ENCODE measurements around the gene LKAAEAR1.

The LKAAEAR1 gene

DNA sequence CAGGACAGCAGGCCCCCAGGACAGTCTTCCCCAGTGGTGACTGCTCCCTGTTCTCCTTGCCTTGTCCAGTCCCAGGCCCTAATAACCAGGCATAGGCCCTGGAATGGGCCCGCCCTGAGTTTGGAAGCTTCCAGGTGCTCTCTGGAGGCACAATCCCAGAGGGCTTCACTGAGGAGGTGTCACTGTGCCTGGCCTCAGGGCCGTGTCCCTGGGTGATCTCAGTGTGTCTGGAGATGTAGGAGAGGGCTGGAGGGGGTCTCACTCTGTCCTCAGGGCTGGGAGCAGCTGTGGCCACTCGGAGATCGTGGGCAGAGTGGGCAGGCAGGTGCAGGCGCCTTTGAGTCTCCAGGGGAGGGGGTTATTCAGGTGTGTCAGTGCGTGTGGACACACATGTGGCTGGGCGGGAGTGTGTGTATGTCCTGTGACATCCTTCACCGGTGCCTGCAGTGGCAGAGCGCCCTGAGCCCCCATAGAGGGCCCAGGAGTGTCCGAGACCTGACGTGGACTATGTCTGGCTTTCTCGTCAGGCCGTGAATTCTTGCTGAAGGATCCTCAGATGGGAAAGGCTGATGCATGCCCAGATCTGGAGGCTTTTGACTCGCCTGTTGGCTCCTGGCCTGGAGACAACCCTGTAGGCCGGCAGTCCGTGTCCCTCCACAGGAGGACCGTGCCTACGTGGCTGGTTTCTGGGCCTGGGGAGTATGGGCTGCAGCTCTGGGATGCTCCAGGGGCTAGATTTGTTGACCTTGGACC lies 28.7 kb upstream of the LKAAEAR1 start:
- Histone ChIP-seq H3K4me2 (ENCODE audit: low read length) (no peak overlapping the region), H3K27me3 (ENCODE audit: insufficient read depth, low read length) (peaks cover 7% of the 10 kb centered on the region; the same call in 1 of the 2 replicates), H3K4me1 (ENCODE audit: insufficient read depth, low read length, severe bottlenecking) (peaks cover 7% of the 10 kb centered on the region), H3K27ac (ENCODE audit: low read depth, low read length, poor library complexity, severe bottlenecking) (no peak overlapping the region), H3K9me2 (ENCODE audit: low read depth, low read length) (no peaks in the 10 kb centered on the region), H2AFZ (ENCODE audit: low read length) (no peak overlapping the region), H3K79me2 (ENCODE audit: insufficient read depth, low read length) (no peaks in the 10 kb centered on the region), H3K4me3 (ENCODE audit: low read depth, low read length, poor library complexity, severe bottlenecking) (no peak overlapping the region), H4K20me1 (ENCODE audit: insufficient read depth, low read length) (no peaks in the 10 kb centered on the region), H3K9ac (ENCODE audit: low read length) (no peak overlapping the region), H3K9me3 (ENCODE audit: low read length) (no peaks in the 10 kb centered on the region), H3K36me3 (ENCODE audit: insufficient read depth, low read length) (no peaks in the 10 kb centered on the region), H3F3A (ENCODE audit: insufficient read depth, low read length) (no peaks in the 10 kb centered on the region)
- TF ChIP-seq, protein P1, sequence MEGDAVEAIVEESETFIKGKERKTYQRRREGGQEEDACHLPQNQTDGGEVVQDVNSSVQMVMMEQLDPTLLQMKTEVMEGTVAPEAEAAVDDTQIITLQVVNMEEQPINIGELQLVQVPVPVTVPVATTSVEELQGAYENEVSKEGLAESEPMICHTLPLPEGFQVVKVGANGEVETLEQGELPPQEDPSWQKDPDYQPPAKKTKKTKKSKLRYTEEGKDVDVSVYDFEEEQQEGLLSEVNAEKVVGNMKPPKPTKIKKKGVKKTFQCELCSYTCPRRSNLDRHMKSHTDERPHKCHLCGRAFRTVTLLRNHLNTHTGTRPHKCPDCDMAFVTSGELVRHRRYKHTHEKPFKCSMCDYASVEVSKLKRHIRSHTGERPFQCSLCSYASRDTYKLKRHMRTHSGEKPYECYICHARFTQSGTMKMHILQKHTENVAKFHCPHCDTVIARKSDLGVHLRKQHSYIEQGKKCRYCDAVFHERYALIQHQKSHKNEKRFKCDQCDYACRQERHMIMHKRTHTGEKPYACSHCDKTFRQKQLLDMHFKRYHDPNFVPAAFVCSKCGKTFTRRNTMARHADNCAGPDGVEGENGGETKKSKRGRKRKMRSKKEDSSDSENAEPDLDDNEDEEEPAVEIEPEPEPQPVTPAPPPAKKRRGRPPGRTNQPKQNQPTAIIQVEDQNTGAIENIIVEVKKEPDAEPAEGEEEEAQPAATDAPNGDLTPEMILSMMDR (IDR thresholded peaks at IDR 0.05; ENCODE audit: low read length) = no peak
- TF ChIP-seq EZH2 (IDR thresholded peaks at IDR 0.05; ENCODE audit: borderline replicate concordance, low read length) = no peak

DNA sequence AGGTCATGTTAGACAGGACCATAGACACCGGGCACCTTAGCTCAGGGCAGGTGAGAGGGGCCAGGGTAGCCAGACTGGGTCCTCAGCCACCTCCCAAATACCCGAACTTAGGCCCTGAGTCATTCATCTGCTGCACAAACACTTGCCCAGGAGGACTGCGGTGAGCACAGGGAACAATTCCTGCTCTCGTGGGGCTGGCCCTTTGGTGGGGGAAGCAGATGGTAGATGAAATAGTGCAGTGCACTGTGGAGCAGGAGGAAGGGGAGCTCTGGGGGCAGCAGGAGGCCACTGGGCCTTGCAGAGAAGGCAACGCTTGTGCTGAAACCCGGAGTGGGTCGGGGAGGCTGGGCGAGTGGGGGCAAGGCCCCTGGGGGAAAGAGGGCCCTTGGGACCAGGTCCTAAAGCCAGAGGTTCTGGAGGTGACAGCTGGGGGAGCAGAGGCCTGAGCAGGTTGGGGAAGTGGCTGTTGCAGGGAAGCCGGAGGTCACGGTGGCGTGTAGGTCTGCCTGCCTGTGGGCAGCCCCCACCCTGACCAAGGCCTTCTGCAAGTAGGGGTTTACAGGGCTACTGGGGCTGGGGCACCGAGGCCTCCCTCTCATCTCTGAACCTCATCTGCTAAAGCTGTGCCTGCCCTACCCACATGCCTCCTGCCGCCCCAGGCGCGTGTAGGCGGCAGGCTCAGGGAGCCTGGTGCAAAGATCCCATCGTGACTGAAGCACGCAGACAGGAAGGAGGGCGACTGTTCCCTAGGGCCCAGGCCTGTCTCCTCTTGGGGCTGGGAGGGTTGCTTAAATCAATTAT lies 27.8 kb upstream of the LKAAEAR1 start:
- Histone ChIP-seq H3K27ac (ENCODE audit: low read depth, low read length, poor library complexity, severe bottlenecking) (no peak overlapping the region), H3K9ac (ENCODE audit: low read length) (no peak overlapping the region), H3K79me2 (ENCODE audit: insufficient read depth, low read length) (no peaks in the 10 kb centered on the region), H3K27me3 (ENCODE audit: insufficient read depth, low read length) (peaks cover 7% of the 10 kb centered on the region; the same call in 1 of the 2 replicates), H3K36me3 (ENCODE audit: insufficient read depth, low read length) (no peaks in the 10 kb centered on the region), H4K20me1 (ENCODE audit: insufficient read depth, low read length) (no peaks in the 10 kb centered on the region), H3K9me2 (ENCODE audit: low read depth, low read length) (no peaks in the 10 kb centered on the region), H3F3A (ENCODE audit: insufficient read depth, low read length) (no peaks in the 10 kb centered on the region), H3K4me2 (ENCODE audit: low read length) (no peak overlapping the region), H3K4me3 (ENCODE audit: low read depth, low read length, poor library complexity, severe bottlenecking) (no peak overlapping the region), H3K9me3 (ENCODE audit: low read length) (no peaks in the 10 kb centered on the region), H2AFZ (ENCODE audit: low read length) (no peak overlapping the region), H3K4me1 (ENCODE audit: insufficient read depth, low read length, severe bottlenecking) (peaks cover 16% of the 10 kb centered on the region)
- TF ChIP-seq, protein P1 (IDR thresholded peaks at IDR 0.05; ENCODE audit: low read length) = no peak
- TF ChIP-seq EZH2 (IDR thresholded peaks at IDR 0.05; ENCODE audit: borderline replicate concordance, low read length) = no peak

DNA sequence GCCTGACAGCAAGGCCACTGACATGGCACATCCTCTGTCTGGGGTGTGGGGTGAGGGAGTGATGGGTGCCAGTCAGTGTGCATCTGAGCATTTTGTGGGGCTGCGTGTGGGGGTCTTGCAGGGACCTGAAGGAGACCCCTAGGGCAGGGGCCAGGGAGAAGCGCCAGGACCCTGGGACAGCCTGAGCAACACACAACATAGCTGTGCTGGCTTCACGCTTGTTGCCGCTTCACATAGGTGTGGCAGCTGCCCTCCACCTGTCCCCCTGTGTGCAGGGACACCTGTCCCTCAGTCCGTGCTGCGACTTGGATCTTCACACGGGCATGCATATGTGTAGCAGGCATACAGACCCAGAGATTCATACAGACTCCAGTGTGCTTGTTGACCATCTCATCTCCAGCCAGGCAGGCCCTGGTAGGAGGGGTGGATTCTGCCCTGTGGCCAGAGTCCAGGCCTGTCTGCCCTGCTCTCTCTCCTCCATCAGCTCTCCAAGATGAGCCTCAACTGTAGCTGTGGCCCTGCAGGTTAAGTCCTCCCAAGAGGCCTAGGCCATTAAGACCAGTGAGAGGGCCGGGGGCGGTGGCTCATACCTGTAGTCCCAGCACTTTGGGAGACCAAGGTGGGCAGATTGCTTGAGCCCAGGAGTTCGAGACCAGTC lies 26.3 kb upstream of the LKAAEAR1 start:
- Histone ChIP-seq H3K4me3 (ENCODE audit: low read depth, low read length, poor library complexity, severe bottlenecking) (no peak overlapping the region), H3K27ac (ENCODE audit: low read depth, low read length, poor library complexity, severe bottlenecking) (no peak overlapping the region), H3K36me3 (ENCODE audit: insufficient read depth, low read length) (no peaks in the 10 kb centered on the region), H4K20me1 (ENCODE audit: insufficient read depth, low read length) (no peaks in the 10 kb centered on the region), H3K4me2 (ENCODE audit: low read length) (no peak overlapping the region), H3K4me1 (ENCODE audit: insufficient read depth, low read length, severe bottlenecking) (peaks cover 16% of the 10 kb centered on the region), H3K9me3 (ENCODE audit: low read length) (no peaks in the 10 kb centered on the region), H3K9ac (ENCODE audit: low read length) (no peak overlapping the region), H3K79me2 (ENCODE audit: insufficient read depth, low read length) (no peaks in the 10 kb centered on the region), H3F3A (ENCODE audit: insufficient read depth, low read length) (no peaks in the 10 kb centered on the region), H3K9me2 (ENCODE audit: low read depth, low read length) (no peaks in the 10 kb centered on the region), H3K27me3 (ENCODE audit: insufficient read depth, low read length) (peaks cover 7% of the 10 kb centered on the region; the same call in 1 of the 2 replicates), H2AFZ (ENCODE audit: low read length) (no peak overlapping the region)
- TF ChIP-seq, protein P1 (IDR thresholded peaks at IDR 0.05; ENCODE audit: low read length) = no peak
- no peak for TF ChIP-seq EZH2 (IDR thresholded peaks at IDR 0.05; ENCODE audit: borderline replicate concordance, low read length)
